ENCODE measurements around the gene RPL11.
"Not testable (repeated sequence)": the region's sequence is repeated elsewhere in the genome, so short reads cannot be mapped to it uniquely, and the experiment has no call there.

The RPL11 gene

DNA sequence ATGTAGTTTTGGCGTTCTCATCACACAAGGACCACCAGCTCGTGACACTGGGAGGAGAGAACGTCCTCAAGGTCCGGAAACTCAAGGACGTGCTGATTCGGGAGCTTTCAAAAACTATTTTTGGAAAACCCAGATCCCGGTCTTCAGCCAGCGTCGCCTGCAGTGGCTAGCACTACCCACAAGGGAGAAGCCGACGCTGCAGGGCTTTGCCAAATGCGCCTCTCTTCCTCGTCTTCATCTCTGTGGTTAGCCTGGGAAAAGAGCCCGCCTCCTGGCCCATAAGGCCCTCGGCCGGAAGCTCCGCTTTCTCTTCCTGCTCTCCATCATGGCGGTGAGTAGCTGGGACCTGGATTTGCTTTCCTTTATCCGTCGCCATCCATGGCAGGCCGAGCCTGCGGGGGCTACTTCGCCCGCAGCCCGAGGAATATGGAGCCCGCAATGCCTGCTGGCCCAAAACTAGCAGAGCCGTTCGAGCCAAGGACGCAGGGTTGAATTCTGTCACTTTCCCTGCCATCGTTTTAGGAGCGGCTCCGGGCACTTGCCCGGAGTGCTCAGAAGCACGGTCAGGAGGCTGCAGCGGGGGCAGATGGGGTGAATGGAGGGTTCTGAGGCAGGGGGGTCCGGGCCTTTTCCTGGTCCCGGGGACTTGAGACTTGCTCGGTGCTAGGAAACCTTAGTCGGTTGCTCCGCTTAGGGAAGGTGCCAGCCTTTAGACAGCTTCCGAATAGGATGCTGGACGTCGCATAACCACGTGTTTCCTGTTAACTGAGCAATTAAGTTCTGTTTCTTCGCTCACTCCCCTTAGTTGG lies at the start of gene RPL11:
Gene RPL11 (plus strand): TSS at position 308 of the 809 bp plus-strand sequence. CDS start 18 bp downstream, at position 326.
- peak; percentile 97 for DNase-seq

DNA sequence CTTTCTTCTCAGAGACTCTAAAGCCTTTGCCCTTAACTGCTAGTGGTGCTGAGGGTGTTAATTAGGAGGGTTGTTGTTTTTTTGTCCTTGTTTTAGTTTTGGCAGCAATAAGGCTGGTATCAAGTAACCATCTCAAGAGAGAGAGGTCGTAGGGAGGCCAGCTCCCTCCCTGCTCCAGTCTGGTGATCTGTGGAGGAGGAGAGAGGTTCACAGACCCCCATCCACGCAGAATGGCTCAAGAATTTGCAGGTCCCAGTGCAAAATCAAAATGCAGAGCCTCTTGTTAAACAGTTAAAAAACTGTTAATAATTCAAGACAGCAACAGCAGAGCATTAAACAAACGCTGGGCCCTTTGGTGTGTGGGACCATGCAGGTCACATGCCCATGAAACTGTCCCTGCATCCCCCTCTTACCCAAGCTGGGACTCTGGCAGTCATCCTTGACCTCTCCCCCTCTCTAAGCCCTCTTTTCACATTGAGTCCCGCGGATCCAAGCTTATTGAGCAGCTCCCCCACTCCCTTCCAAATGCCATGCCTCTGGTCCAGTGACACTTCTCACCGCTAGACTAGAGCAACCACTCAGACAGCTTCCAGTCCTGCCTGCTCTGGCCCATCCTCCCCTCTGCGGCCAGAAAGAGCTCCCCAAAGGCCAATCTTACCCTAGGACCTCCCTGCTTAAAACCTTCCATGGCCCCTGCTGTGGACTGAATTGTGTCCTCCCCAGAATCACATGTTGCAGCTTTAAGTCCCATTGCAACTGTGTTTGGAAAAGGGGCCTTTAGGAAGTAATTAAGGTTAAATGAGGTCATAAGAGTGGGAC lies 47.7 kb upstream of the RPL11 start:
- DNase-seq, result no peak

DNA sequence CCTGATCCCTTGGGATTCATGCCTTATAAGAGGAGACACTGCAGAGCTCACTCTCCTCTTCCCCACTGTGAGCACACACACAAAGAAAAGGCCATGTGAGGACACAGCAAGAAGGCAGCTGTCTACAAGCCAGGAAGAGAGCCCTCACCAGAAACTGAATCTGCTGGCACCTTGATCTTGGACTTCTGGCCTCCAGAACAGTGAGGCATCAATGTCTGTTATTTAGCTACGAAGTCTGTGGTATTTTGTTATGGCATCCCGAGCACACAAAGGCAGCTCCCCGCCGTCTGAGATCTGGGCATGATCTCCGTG lies 47.1 kb upstream of the RPL11 start:
- DNase-seq, result no peak

DNA sequence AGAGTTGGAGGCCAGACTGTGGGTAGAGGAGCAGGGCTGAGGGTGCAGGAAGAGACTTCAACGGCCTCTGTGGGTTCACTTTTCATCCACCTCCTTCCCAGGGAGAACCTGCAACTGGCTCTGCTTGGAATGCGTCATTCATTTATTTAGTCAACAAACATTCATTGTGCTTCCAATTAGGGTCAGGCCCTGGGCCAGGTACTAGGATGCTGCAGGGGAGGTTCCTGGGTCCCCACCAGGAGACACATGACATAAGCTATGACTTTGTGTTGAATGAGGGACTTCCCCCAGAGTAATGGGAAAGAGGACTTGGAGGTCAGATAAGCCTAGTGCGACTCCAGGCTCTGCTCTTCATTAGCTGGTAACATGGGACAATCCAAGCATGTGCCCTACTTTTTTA lies 46.3 kb upstream of the RPL11 start:
- no peak for DNase-seq

DNA sequence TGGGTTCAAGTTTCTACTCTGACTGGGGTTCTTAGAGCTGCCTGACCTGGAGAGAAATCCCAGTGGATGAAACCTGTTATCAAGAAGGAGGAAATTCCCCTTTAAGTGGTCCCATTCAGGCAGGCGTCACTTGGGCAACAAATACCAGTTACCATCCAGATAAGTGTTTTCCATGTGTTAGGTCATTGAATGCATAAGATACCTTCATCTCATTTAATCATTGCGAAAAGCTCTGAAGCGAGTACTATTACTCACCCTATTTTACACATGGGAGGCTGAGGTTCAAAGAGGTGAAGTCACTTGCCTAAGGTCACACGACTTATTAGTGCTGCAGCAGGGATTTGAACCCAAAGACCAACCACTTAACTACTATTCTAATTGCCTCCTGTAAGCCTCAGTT lies 45.5 kb upstream of the RPL11 start:
- DNase-seq, result no peak

DNA sequence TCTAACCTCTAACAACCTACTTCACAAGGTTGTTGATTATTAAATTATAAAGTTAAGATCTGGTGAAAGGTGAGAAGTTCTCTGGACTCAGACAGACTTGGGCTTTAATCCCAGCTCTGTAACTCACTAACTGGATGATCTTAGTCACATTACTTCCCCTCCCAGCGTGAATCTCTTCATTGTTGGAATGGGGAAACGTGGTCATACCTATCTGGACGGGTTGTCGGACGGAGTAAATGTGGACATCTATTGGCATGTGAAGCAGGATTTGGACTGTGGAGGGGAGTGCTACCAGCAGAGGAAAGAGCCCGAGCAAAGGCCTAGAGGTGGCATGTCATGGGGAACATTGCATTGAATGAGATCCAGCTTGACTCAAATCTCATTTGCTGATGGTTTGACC lies 45.1 kb upstream of the RPL11 start:
- no peak for DNase-seq

DNA sequence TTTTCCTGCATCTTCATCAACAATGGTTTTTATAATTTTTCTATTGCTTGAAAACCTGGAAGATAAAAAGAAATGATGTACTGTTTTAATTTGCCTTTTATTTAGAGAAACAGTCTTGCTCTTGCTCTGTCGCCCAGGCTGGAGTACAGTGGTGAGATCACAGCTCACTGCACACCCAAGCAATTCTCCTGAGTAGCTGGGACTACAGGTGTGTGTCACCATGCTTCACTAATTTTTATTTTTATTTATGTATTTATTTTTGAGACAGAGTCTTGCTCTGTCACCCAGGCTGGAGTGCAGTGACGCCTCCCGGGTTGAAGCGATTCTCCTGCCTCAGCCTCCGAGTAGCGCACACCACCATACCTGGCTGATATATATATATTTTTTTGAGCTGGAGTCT lies 43.0 kb upstream of the RPL11 start:
- no peak for DNase-seq

DNA sequence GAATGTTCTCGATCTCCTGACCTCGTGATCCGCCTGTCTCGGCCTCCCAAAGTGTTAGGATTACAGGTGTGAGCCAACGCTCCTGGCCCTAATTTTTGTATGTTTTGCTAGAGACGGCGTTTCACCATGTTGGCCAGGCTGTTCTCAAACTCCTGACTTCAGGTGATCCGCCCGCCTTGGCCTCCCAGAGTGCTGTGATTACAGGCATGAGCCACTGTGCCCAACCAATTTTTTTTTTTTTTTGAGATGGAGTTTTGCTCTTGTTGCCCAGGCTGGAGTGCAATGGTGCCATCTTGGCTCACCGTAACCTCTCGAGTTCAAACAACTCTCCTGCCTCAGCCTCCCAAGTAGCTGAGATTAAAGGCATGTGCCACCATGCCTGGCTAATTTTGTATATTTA lies 42.4 kb upstream of the RPL11 start:
- DNase-seq, result not testable (repeated sequence)

DNA sequence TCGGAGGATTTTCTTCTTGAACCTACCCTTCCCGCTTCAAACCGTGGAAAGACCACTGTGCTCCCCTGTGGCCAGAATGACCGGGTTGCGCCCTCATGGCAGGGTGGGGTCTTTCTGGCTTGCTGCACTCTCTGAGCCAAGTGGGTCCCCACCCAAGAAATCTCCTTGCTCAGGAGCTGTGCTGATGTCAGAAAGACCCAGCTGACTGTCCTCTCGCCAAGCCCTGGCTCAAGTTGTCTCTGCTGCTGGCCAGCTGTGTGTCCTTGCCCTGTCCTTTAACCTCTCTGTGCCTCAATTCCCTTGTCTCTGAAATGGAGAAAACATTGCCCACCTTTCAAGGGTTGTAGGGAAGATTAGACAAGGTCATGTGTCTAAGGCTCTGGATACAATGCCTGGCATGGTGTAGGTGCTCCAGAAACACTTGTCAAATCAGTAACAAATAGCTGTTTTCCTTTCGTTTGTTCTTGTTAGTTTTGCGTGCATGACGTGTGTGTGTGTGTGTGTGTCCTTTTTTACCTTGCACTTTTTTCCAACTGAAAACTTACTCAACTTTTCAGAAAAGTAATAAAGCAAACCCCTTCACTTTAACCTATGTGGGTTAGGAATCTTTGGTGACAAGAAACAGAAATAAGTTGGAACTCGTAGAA lies 41.1 kb upstream of the RPL11 start:
- no peak for DNase-seq

DNA sequence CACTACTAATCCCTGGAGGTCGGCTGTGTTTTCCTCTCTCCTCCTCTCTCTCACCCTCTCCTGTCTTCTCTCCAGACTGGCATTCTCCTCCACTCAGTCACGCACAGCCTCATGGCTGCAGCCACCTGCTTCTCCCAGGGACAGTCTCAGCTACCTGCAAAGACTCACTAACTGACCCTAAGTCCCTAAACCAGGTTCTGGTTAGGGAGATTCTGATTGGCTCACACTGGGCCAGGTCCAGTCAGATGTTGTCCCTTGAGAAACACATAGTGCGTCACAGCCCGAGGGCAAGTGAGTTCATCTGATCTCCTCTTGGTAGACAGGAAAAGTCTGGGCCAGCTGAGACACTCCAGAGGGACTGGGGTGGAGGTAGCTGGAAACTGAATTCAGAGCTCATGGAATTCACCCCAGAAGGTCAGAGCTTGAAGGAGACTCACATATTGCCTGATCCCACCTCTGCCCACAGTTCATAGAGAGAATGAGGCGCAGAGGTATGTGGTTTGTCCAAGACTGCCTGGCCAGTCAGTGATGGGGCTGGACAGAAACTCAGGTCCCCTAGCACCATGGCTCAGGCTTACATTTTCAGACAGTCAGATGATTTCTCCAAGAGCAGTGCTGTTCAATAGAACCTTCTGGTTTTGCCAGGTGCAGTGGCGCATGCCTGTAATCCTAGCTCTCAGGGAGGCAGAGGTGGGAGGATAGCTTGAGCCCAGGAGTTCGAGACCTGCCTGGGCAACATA lies 40.4 kb upstream of the RPL11 start:
- no peak for DNase-seq

DNA sequence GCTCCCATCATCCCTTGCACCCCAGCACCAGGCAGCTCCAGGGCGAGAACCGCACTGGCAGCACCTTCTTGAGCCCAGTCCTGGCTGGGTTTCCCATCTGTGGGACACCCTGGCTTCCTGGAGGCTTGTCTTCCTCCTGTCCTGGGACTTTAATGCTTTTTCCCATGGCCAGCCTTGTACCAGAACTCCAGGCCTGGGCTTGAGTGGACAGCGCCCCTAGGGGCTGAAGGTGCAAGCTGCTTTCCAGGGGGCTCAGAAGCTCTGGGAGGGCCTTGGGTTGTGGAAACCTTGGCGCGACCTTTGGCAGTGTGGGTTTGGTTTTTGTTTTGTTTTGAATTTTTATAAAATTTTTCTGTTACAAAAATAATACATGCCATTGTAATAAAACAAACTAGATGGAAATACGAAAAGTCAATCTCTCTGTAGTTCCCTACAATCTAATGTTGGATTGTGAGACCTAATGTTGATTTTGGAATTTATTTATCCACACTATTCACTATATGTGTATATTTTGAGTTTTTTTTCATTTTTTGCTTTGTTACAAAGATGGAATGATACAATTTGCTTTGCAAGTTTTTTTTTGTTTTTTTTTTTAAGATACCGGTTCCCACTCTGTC lies 33.8 kb upstream of the RPL11 start:
- DNase-seq, result peak; percentile 35

DNA sequence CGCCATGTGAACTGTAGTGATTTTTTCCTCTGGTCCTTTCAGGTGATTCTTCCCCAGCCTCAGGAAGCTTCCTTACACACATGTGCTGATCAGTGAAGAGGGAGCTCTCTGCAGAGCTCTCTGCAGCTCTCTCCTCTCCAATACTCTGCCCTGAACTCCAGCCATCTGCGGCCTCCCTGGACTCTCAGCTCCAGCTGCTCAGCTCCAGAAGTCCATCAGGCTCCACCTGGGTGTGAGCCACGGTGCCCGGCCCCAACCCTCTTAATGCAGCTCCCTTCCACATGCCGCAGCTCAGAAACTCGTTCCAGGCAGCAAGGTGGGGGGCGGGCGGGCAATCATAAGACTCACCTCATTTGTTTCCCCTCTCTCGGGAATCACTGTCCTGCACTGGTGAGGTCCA lies 30.9 kb upstream of the RPL11 start:
- no peak for DNase-seq

DNA sequence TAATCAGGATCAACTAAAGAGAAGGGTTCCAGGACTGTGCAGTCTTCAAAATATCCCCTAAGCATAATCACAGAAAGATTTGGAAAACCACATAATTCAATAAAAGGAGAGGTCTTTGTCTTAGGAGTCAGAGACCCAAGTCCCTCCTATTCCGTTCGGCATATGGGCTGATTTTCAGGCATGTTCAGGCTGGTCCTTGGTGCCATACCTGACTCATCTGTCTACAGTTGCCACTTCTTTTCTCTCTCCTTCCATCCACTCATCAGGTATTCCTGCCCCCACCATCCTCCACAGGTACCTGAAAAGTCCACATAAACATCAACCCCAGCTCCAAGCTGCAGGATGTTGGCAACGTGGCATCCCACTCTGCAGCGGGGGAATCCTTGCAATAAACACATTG lies 29.7 kb upstream of the RPL11 start:
- DNase-seq, result no peak

DNA sequence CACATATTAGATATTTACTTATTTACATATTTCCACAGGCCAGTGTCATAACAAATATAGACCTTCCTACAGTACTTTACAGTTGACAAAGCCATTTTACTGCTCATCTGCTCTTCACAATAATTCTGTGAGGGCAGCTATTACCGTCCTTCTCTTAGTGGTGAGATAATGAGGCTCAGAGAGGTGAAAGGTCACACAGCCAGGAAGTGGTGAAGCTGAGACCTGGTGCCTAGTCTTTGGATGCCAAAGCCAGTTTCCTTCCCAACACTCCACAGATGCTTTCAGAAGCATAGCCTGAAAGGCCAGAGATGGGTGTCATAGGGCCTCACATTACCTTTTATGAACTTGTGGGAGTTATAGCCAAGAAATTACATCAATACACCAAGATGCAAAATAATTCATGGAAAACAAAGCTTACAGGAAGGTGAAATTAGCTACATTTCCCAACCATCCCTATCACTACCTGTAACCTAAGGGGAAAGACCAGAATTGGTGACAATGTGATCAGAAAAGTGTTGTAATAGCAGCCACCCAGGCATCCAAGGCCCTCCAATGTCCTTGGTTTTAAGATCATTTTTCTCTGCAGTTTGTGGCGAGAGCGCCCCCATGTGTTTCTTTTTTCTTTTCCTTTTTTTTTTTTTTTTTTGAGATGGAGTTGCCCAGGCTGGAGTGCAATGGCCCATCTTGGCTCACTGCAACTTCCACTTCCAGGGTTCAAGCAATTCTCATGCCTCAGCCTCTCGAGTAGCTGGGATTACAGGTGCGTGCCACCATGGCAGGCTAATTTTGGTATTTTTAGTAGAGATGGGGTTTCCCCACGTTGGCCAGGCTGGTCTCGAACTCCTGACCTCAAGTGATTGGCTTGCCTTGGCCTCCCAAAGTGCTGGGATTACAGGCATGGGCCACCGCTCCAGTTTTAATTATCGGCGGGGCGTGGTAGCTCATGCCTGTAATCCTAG lies 26.5 kb upstream of the RPL11 start:
- peak; percentile 13 for DNase-seq

DNA sequence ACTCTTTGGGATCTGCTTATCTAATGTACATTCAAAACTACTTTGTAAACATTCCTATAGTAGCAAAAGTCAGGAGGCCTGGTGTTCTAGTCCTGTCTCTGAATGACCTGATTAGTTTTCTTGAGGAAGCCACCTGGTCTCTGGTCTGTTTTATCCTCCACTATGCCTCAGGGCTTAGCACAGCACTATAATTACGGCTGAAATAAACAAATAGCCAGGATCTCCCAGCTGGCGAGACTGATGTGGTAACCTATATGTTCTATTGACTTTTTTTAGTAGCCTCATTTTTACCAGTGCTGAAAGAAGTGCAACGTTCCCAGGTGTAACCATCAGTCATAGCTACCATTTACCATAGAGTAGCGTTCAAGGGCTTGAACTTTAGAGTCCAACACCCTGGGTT lies 24.2 kb upstream of the RPL11 start:
- no peak for DNase-seq

DNA sequence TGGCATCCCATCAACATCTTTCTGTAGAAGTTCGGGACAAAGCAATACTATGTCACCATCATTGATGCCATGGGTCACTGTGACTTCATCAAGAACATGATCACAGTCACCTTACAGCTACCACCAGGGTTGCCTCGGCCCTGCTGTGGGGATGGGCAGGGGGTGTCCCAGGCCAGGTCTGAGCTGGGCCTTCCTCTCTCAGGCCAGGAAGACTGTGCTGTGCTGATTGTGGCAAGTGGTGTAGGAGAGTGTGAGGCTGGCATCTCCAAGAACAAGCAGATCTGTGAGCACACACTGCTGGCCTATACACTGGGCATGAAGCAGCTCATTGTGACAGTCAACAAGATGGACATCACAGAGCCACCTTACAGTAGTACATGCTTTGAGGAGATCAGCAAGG lies 20.9 kb upstream of the RPL11 start:
- no peak for DNase-seq

DNA sequence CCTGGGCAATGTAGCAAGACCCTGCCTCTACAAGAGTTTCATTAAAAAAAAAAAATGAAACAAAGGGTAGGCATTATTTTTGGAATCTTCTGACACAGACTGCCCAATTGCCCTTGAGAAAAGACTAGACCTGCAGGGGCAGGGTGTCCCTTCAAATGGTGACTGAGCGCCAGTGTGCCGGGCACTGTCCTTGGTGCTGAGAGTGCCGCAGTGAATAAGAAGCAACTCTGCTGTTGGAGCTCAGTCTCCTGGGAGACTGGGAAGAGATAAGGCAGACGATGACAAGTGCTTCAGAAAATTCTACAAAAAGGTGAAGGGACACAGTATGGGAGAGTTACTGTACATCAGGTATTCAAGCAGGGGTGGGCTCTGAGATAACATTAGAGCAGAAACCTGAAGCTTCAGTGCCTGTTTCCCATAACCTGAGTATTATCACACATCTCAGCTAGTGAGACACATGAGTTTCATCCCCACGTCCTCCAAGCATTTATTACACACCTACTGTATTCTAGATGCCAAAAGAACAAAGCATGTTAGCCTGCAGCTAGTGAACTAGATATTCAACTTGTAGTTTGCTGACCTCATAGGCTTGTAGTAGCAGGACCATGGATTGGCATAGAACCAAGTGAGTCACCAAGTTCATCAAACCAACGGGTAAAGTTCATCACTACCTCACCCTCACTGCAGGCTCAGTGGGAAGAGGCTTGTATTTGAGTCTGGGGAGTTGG lies 18.4 kb upstream of the RPL11 start:
- DNase-seq, result peak; percentile 63

DNA sequence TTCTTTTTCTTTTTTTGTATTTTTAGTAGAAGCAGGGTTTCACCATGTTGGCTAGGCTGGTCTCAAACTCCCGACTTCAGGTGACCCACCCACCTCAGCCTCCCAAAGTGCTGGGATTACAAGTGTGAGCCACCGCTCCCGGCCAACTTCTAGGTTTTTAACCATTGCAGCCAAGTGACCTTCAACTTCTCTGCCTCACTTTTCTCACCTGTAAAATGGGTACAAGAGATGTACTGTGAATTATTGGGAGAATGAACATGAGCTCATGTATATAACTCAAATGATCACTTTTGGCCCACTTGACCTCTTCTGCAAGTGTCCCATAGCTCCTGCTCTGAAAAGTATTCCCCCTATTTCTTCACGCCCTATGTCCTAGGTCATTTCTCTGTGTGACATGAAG lies 11.8 kb upstream of the RPL11 start:
- DNase-seq, result no peak

DNA sequence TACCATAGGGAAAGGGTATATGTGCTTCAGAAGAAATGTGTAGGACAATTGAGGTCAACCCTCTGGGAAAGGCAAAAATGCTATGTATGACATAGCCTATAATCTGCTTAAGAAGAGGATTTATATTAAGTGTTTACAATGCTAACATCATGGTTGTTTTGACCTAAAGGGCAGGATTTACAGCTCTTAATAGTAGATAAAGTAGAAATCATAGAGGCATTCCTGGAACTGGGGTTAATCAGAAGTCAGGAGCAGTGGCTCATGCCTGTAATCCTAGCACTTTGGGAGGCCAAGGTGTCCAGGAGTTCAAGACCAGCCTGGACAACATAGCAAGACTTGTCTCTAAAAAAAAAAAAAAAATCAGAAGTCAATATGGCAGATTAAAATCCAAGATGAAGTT lies 8.7 kb upstream of the RPL11 start:
- no peak for DNase-seq

DNA sequence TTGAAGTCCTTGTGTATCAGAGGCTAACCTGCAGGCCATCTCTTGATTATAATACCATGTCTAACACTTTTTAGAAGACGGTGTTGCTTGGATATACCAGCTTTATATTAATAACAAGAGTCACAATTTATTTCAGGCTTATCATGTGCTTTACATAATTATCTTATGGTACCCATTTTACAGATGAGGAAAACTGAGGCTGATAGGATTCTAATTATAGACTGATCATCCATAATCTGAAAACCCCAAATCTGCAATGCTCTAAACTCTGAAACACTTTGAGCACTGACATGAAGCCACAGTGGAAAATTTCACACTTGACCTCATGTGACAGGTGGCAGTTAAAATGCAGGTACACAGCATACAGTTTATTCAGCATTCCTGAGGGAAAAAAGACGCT lies 7.2 kb upstream of the RPL11 start:
- no peak for DNase-seq

DNA sequence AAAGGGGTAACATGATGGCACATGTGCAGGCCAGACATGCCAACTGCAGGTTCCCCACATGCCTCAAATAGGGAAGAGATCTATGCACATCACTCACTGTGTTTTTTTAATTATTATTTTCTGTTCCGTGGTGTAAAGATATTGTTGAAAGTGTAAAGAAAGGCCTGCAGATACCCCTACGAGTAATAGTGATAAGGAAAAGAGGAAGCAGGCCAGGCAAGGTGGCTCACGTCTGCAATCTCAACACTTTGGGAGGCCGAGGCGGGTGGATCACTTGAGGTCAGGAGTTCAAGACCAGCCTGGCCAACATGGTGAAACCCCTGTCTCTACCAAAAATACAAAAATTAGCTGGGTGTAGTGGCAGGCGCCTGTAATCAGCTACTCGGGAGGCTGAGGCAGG lies 6.4 kb upstream of the RPL11 start:
- DNase-seq, result not testable (repeated sequence)

All from HCEC 1CT (cell line).